ENCODE measurements around the gene ECE2.

- TF ChIP-seq CTCF (conservative IDR thresholded peaks at IDR 0.05; ENCODE audit: low read depth, low read length) (no peak), EZH2 (IDR thresholded peaks at IDR 0.05; ENCODE audit: borderline replicate concordance, low read depth, low read length, poor library complexity, severe bottlenecking) (no peak)
Observed at GRCh38 chr3:184262764-184263179, 13.1 kb upstream of the ECE2 start.

All from A673 (cell line).